ENCODE results near the gene TMPRSS11F. TPM values are rescaled to one million over a fixed set of nuclear protein-coding genes. Genes with fewer than 3 reads are reported as not detected.

The TMPRSS11F gene
- total RNA-seq, 1 experiment from 2014 or later: not detected

GRCh38 chr4:68109868-68110267 lies 19.8 kb downstream of the TMPRSS11F start:
- POLR2A ChIA-PET: no interaction called here
- intact Hi-C loops (cut with micrococcal nuclease; ENCODE audit: unreplicated experiment) (no loop called here), in situ Hi-C loops (cut with HindIII; ENCODE audit: low pct_unique_long_range_greater_than_20kb, low sequenced_read_pairs) (no loop called here)
- no peaks in the 10 kb centered on the region for H3K36me3 ChIP-seq (ENCODE audit: control insufficient read depth, insufficient read depth, low read length)
- no peak for TF ChIP-seq TCF7L2 (IDR thresholded peaks at IDR 0.05; ENCODE audit: low read depth, low read length)
- TF ChIP-seq CTCF (IDR thresholded peaks at IDR 0.05): no peak
- no peak for TF ChIP-seq POLR2AphosphoS5 (IDR thresholded peaks at IDR 0.05; ENCODE audit: low read depth, low read length)
- TF ChIP-seq REST (IDR thresholded peaks at IDR 0.05; ENCODE audit: insufficient read depth in 1 of 2, low read depth in 2 of 2, low read length in 1 of 2): no peak
- TF ChIP-seq SIN3A (IDR thresholded peaks at IDR 0.05; ENCODE audit: borderline replicate concordance, insufficient read depth, low read depth, low read length): no peak
- no peak for DNase-seq (ENCODE audit: low read depth, low spot score)
- H3K4me3 ChIP-seq (ENCODE audit: low read depth in 2 of 2, low read length in 2 of 2): no peak overlapping the region
- H3K9me3 ChIP-seq (ENCODE audit: control insufficient read depth, insufficient read depth, low read depth, low read length): no peaks in the 10 kb centered on the region
- CTCF ChIA-PET: no interaction called here
- H3K27me3 ChIP-seq (ENCODE audit: control insufficient read depth, insufficient read depth, low read length): no peaks in the 10 kb centered on the region
- no TSS peak for BruUV-seq (replicated peaks)
- no peaks in the 10 kb centered on the region for H3K4me1 ChIP-seq (ENCODE audit: control insufficient read depth, insufficient read depth, low read length)
- H3K27ac ChIP-seq (ENCODE audit: low read length): no peak overlapping the region
- ATAC-seq: no peak

- TF ChIP-seq CTCF (IDR thresholded peaks at IDR 0.05) (no peak), POLR2AphosphoS5 (IDR thresholded peaks at IDR 0.05; ENCODE audit: low read depth, low read length) (no peak), SIN3A (IDR thresholded peaks at IDR 0.05; ENCODE audit: borderline replicate concordance, insufficient read depth, low read depth, low read length) (no peak), TCF7L2 (IDR thresholded peaks at IDR 0.05; ENCODE audit: low read depth, low read length) (no peak), REST (IDR thresholded peaks at IDR 0.05; ENCODE audit: insufficient read depth in 1 of 2, low read depth in 2 of 2, low read length in 1 of 2) (no peak)
- Histone ChIP-seq H3K36me3 (ENCODE audit: control insufficient read depth, insufficient read depth, low read length) (no peaks in the 10 kb centered on the region), H3K9me3 (ENCODE audit: control insufficient read depth, insufficient read depth, low read depth, low read length) (no peaks in the 10 kb centered on the region), H3K4me1 (ENCODE audit: control insufficient read depth, insufficient read depth, low read length) (no peaks in the 10 kb centered on the region), H3K27me3 (ENCODE audit: control insufficient read depth, insufficient read depth, low read length) (no peaks in the 10 kb centered on the region), H3K27ac (ENCODE audit: low read length) (no peak overlapping the region), H3K4me3 (ENCODE audit: low read depth in 2 of 2, low read length in 2 of 2) (no peak overlapping the region)
- ChIA-PET CTCF (interaction anchor here (0.6 kb wide), 1 partner anchor 637 kb away, joined by 3 read pairs; no protein-coding TSS in a partner anchor), POLR2A (no interaction called here)
- DNase-seq (ENCODE audit: low read depth, low spot score) (no peak), ATAC-seq (no peak)
- no TSS peak for BruUV-seq (replicated peaks)
- in situ Hi-C loops (cut with HindIII; ENCODE audit: low pct_unique_long_range_greater_than_20kb, low sequenced_read_pairs): no loop called here
- intact Hi-C loops (cut with micrococcal nuclease; ENCODE audit: unreplicated experiment): no loop called here
Observed at GRCh38 chr4:68082758-68083157, 46.9 kb downstream of the TMPRSS11F start.
